MG63 (cell line): ENCODE measurements around the gene SULT4A1. TPM values are rescaled to one million over a fixed set of nuclear protein-coding genes. Genes with fewer than 3 reads are reported as not detected.
A peak's percentile ranks its signal among the peaks of the same experiment; 100 is the strongest.

Experiments used
- DNase-seq: peaks from one replicate; pipeline ENCODE4 v3.0.0-alpha.2; 2020
- H3K27me3 ChIP-seq: fragments of 250-450 bp; sonication (Bioruptor Pico); 2 replicates; pipeline ENCODE4 v1.5.1; 2020; ENCODE audit warnings: mild to moderate bottlenecking, moderate library complexity
- H3K36me3 ChIP-seq: fragments of 250-450 bp; sonication (Bioruptor Pico); 2 replicates; pipeline ENCODE4 v1.5.1; 2020; ENCODE audit warnings: mild to moderate bottlenecking, moderate library complexity
- H3K4me3 ChIP-seq: fragments of 250-450 bp; sonication (Bioruptor Pico); 2 replicates; pipeline ENCODE4 v1.5.1; 2020; ENCODE audit warnings: mild to moderate bottlenecking, moderate library complexity
- H3K9me3 ChIP-seq: fragments of 250-450 bp; sonication (Bioruptor Pico); 2 replicates; pipeline ENCODE4 v1.5.1; 2020; ENCODE audit warnings: mild to moderate bottlenecking, moderate library complexity
- total RNA-seq: library from RNA; depleted of rRNA; stranded (reverse); fragments of >200 nt; shearing (Covaris generic); gene quantifications from 2 replicates; pipeline ENCODE4 v1.2.3, GENCODE V29; 2014; ENCODE audit warnings: low replicate concordance

SULT4A1 gene
- total RNA-seq, 1 experiment from 2014 or later, result not detected

GRCh38 chr22:43828725-43828997, 33.7 kb downstream of the SULT4A1 start:
- Histone ChIP-seq H3K4me3 (no peak overlapping the region), H3K27me3 (no peaks in the 10 kb centered on the region), H3K9me3 (no peaks in the 10 kb centered on the region), H3K36me3 (no peaks in the 10 kb centered on the region)
- DNase-seq, result no peak

GRCh38 chr22:43827926-43828724, 34.2 kb downstream of the SULT4A1 start:
- H3K27me3 ChIP-seq, result no peaks in the 10 kb centered on the region
- H3K9me3 ChIP-seq, result no peaks in the 10 kb centered on the region
- H3K4me3 ChIP-seq, result no peak overlapping the region
- H3K36me3 ChIP-seq, result no peaks in the 10 kb centered on the region
- DNase-seq, result no peak

GRCh38 chr22:43827003-43827735, 35.1 kb downstream of the SULT4A1 start:
- Histone ChIP-seq H3K36me3 (no peaks in the 10 kb centered on the region), H3K4me3 (peak overlapping the region; percentile 10), H3K9me3 (no peaks in the 10 kb centered on the region), H3K27me3 (no peaks in the 10 kb centered on the region)
- no peak for DNase-seq

- Histone ChIP-seq H3K4me3 (peak overlapping the region; percentile 10), H3K27me3 (no peaks in the 10 kb centered on the region), H3K9me3 (no peaks in the 10 kb centered on the region), H3K36me3 (no peaks in the 10 kb centered on the region)
- DNase-seq, result peak; percentile 82
These were observed 35.9 kb downstream of the SULT4A1 start for GRCh38 chr22:43826142-43827002.

GRCh38 chr22:43825651-43826050, 36.7 kb downstream of the SULT4A1 start:
- DNase-seq, result no peak

GRCh38 chr22:43824724-43825420, 37.4 kb downstream of the SULT4A1 start:
- no peak for DNase-seq
- Histone ChIP-seq H3K4me3 (no peak overlapping the region), H3K9me3 (no peaks in the 10 kb centered on the region), H3K27me3 (no peaks in the 10 kb centered on the region), H3K36me3 (no peaks in the 10 kb centered on the region)

More at GRCh38 chr22:43825651-43826050, 36.7 kb downstream of the SULT4A1 start:
- H3K27me3 ChIP-seq, result no peaks in the 10 kb centered on the region
- no peaks in the 10 kb centered on the region for H3K36me3 ChIP-seq
- H3K9me3 ChIP-seq, result no peaks in the 10 kb centered on the region
- no peak overlapping the region for H3K4me3 ChIP-seq

- no peak overlapping the region for H3K4me3 ChIP-seq
- H3K9me3 ChIP-seq, result no peaks in the 10 kb centered on the region
- no peak for DNase-seq
- no peaks in the 10 kb centered on the region for H3K36me3 ChIP-seq
- H3K27me3 ChIP-seq, result no peaks in the 10 kb centered on the region
These were observed 38.2 kb downstream of the SULT4A1 start for GRCh38 chr22:43823911-43824665.

GRCh38 chr22:43823353-43823908, 38.9 kb downstream of the SULT4A1 start:
- DNase-seq, result no peak
- no peaks in the 10 kb centered on the region for H3K36me3 ChIP-seq
- H3K9me3 ChIP-seq, result no peaks in the 10 kb centered on the region
- H3K4me3 ChIP-seq, result no peak overlapping the region
- H3K27me3 ChIP-seq, result no peaks in the 10 kb centered on the region

GRCh38 chr22:43821606-43822425, 40.5 kb downstream of the SULT4A1 start:
- no peak for DNase-seq
- Histone ChIP-seq H3K27me3 (no peaks in the 10 kb centered on the region), H3K9me3 (no peaks in the 10 kb centered on the region)

GRCh38 chr22:43820651-43821305, 41.5 kb downstream of the SULT4A1 start:
- Histone ChIP-seq H3K27me3 (no peaks in the 10 kb centered on the region), H3K9me3 (no peaks in the 10 kb centered on the region), H3K4me3 (no peak overlapping the region), H3K36me3 (no peaks in the 10 kb centered on the region)
- DNase-seq, result no peak

More at GRCh38 chr22:43821606-43822425, 40.5 kb downstream of the SULT4A1 start:
- H3K4me3 ChIP-seq, result no peak overlapping the region
- no peaks in the 10 kb centered on the region for H3K36me3 ChIP-seq

GRCh38 chr22:43819931-43820640, 42.2 kb downstream of the SULT4A1 start:
- no peaks in the 10 kb centered on the region for H3K9me3 ChIP-seq
- no peaks in the 10 kb centered on the region for H3K36me3 ChIP-seq
- DNase-seq, result no peak
- H3K4me3 ChIP-seq, result no peak overlapping the region
- no peaks in the 10 kb centered on the region for H3K27me3 ChIP-seq

GRCh38 chr22:43819421-43819921, 42.8 kb downstream of the SULT4A1 start:
- H3K4me3 ChIP-seq, result no peak overlapping the region
- H3K9me3 ChIP-seq, result no peaks in the 10 kb centered on the region
- H3K27me3 ChIP-seq, result no peaks in the 10 kb centered on the region
- no peak for DNase-seq
- no peaks in the 10 kb centered on the region for H3K36me3 ChIP-seq

- DNase-seq, result no peak
- Histone ChIP-seq H3K27me3 (no peaks in the 10 kb centered on the region), H3K36me3 (no peaks in the 10 kb centered on the region), H3K4me3 (no peak overlapping the region), H3K9me3 (no peaks in the 10 kb centered on the region)
These were observed 43.3 kb downstream of the SULT4A1 start for GRCh38 chr22:43818981-43819380.

GRCh38 chr22:43817402-43817801, 44.9 kb downstream of the SULT4A1 start:
- Histone ChIP-seq H3K27me3 (no peaks in the 10 kb centered on the region), H3K36me3 (no peaks in the 10 kb centered on the region), H3K9me3 (no peaks in the 10 kb centered on the region), H3K4me3 (no peak overlapping the region)
- DNase-seq, result no peak
